ENCODE results near the gene PRDM5. TPM values are rescaled to one million over a fixed set of nuclear protein-coding genes. Genes with fewer than 3 reads are reported as not detected.

Gene PRDM5
- total and polyA plus RNA-seq, 9 of the 15 experiments (the other 6 are each of a cell fraction or from before 2014, with no cell fraction given) = not detected

- Histone ChIP-seq H4K20me1 (replicated peaks; ENCODE audit: control insufficient read depth, insufficient read depth, low read length) (no peaks in the 10 kb centered on the region), H2AFZ (ENCODE audit: low read depth, low read length) (no peak overlapping the region), H3K9me3 (replicated peaks; ENCODE audit: control insufficient read depth, insufficient read depth, low read depth, low read length) (no peaks in the 10 kb centered on the region), H3K27me3 (ENCODE audit: control insufficient read depth in 2 of 2, insufficient read depth in 2 of 2, low read length in 2 of 2) (no peaks in the 10 kb centered on the region), H3K4me3 (no peak overlapping the region), H3K4me1 (replicated peaks in 1 of 2; ENCODE audit: control insufficient read depth in 2 of 2, insufficient read depth in 2 of 2, low read length in 2 of 2) (no peaks in the 10 kb centered on the region), H3K9ac (ENCODE audit: insufficient read depth in 1 of 2, low read depth in 2 of 2, low read length in 2 of 2) (no peak overlapping the region), H3K79me2 (ENCODE audit: control insufficient read depth, insufficient read depth, low read length) (no peaks in the 10 kb centered on the region), H3K36me3 (ENCODE audit: control insufficient read depth, insufficient read depth, low read length) (no peaks in the 10 kb centered on the region), H3K27ac (ENCODE audit: extremely low read depth, low read depth, low read length) (no peak overlapping the region), H3K9me1 (ENCODE audit: control insufficient read depth, insufficient read depth, low read length) (no peaks in the 10 kb centered on the region), H3K4me2 (ENCODE audit: insufficient read depth, low read length) (no peak overlapping the region)
- FAIRE-seq (no peak), DNase-seq (ENCODE audit: extremely low read depth in 1 of 4, low spot score in 3 of 4) (no peak), ATAC-seq (no peak)
- in situ Hi-C loops (cut with MboI) (no loop called here), intact Hi-C loops (cut with micrococcal nuclease) (no loop called here)
- CTCF ChIA-PET (ENCODE audit: low intra/inter-chr PET ratio) = no interaction called here
- BruUV-seq (replicated peaks) = no TSS peak
- 0% methylated on average over 2 of the region's 2 CpGs for whole genome bisulfite sequencing (ENCODE audit: insufficient coverage, low coverage, missing lambda C conversion rate)
- POLR2A ChIA-PET = no interaction called here
- no peak for TF ChIP-seq JUN (IDR thresholded peaks at IDR 0.05; ENCODE audit: borderline replicate concordance, low read depth, low read length)
- TF ChIP-seq JUN (CRISPR knock-in tag; IDR thresholded peaks at IDR 0.05; ENCODE audit: borderline replicate concordance) = no peak
- no peak for TF ChIP-seq ZBTB34 (CRISPR knock-in tag; IDR thresholded peaks at IDR 0.05)
- TF ChIP-seq ZNF830 (CRISPR knock-in tag; IDR thresholded peaks at IDR 0.05) = no peak
- TF ChIP-seq, protein P1, sequence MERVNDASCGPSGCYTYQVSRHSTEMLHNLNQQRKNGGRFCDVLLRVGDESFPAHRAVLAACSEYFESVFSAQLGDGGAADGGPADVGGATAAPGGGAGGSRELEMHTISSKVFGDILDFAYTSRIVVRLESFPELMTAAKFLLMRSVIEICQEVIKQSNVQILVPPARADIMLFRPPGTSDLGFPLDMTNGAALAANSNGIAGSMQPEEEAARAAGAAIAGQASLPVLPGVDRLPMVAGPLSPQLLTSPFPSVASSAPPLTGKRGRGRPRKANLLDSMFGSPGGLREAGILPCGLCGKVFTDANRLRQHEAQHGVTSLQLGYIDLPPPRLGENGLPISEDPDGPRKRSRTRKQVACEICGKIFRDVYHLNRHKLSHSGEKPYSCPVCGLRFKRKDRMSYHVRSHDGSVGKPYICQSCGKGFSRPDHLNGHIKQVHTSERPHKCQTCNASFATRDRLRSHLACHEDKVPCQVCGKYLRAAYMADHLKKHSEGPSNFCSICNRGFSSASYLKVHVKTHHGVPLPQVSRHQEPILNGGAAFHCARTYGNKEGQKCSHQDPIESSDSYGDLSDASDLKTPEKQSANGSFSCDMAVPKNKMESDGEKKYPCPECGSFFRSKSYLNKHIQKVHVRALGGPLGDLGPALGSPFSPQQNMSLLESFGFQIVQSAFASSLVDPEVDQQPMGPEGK (CRISPR knock-in tag; IDR thresholded peaks at IDR 0.05; ENCODE audit: borderline replicate concordance) = no peak
- no peak for TF ChIP-seq RBM34 (IDR thresholded peaks at IDR 0.05; ENCODE audit: borderline replicate concordance, insufficient read depth, low read length)
- TF ChIP-seq, protein P2, sequence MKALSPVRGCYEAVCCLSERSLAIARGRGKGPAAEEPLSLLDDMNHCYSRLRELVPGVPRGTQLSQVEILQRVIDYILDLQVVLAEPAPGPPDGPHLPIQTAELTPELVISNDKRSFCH (CRISPR knock-in tag; IDR thresholded peaks at IDR 0.05) = no peak
- TF ChIP-seq, protein P2 (tag; IDR thresholded peaks at IDR 0.05) = no peak
Observed at GRCh38 chr4:120760047-120760446, 162.5 kb downstream of the PRDM5 start.
